GM18907 (cell line): ENCODE measurements around the gene NUP50.

Experiments
- ATAC-seq: cut with Tn5 transposase; IDR thresholded peaks from one replicate; pipeline ENCODE4 v1.9.1; 2021; ENCODE audit warnings: mild to moderate bottlenecking, moderate library complexity; ENCODE audit not compliant: unreplicated experiment

Gene NUP50

DNA sequence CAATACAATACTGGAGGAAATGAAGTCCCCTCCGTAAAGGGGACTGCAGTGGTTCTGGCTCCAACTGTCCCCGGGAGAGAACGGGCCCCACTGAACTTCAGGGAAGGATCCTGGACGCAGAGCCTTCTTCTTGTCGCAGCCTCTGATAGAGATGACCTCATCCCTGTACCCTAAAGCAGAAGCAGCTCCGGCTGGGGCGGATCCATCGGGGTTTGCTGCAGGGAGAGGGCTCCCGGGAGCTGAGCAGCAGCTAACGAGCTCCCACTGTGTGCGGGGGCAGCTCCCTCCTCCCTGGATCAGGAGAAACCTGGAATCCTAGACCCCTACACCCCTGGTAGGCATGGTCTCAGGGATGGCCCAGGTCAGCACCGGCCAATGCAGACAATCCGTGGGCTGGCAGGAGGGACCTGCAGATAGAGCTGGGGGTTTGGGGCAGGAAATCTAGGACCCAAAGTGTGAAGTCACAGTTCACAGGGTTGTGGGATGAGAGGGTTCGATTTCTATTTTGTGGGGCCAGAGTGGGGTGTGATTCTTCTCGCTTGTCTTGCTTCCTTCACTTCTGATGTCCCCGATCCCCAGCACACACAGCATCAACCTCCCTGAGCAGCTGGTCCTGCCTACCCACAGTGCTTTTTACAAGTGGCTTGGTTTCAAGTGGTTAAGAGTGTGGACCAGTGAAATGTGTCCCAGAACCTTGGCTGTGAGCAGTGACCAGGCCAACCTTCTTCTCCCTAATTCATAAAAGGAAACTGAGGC, 64.1 kb downstream of the NUP50 start:
- ATAC-seq, result no peak

DNA sequence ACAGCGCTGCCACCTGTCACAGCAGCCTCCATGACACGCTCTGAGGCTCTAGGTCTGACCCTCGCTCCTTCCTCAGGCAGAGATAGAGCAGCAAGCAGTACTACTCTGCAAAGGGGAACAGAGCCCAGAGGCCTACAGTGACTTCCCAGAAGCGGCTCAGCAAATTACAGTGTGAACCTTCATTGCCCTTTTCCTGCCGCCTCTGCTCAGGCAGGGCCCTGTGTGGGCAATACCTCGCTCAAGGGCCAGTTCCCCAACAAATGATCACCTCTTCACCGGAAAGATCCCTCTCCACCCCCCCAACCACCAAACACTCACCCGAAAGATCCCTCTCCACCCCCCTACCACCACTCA, 64.7 kb downstream of the NUP50 start:
- ATAC-seq, result no peak

DNA sequence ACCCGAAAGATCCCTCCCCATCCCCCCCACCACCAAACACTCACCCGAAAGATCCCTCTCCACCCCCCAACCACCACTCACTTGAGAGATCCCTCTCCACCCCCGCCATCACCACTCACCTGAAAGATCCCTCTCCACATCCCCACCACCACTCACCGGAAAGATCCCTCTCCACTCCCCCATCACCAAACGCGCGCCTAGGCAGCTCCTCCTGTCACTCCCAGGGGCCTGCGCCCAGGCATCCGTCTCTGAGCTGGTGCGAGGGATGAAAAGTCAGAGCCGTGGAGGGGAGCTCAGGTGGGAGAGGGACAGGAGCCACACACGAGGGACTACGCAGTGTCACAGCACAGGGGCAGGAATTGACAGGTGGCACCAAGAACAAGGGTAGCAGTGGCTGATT, 65.5 kb downstream of the NUP50 start:
- no peak for ATAC-seq

DNA sequence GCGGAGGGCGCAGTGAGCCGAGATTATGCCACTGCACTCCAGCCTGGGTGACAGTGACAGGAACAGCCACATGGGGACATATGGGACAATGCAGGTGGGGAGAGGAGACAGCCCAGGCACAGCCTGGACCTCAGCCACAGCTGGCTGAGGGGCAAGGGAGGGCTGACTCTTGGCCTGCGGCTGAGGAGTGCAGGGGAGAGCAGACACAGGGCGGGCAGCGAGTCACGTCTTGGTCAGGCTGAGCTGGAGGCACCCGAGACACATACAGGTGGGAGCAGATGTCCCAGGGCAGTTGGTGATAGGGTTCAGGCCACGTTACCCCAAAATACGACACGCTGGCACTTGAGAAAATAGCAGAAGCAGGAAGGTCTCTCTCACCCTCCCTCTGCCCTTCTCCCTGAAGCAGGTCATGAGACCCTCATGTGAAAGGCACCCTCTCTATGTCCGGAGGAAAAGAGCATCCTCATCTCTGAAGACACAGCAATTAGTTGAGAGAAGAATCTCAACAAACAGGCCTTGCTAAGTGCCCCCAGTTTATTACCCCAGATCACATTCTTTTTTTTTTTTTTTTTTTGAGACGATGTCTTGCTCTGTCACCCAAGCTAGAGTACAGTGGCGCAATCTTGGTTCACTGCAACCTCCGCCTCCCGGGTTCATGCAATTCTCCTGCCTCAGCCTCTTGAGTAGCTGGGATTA, 66.4 kb downstream of the NUP50 start:
- ATAC-seq, result no peak

DNA sequence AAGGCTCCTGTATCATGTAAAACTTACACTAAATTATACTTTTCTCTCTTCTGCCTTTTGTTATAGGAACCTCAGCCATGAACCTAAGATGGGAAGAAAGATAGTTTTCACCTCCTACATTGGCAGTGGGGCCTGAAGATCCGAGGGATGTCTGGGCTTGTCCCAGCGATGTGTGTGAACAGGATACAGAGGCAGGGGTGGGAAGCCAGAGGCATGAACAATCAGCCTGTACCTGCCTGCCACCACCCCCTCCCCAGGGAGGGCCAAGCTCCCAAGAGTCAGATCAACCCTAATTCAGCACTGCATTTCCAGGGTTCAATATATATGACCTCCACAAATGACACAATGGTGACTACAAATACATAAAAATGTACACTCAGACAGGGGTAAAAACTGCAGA, 67.6 kb downstream of the NUP50 start:
- ATAC-seq, result no peak

- no peak for ATAC-seq
Measured at GRCh38 chr22:45233386-45233785, 69.7 kb downstream of the NUP50 start.

- no peak for ATAC-seq
Measured at GRCh38 chr22:45233827-45234226, 70.1 kb downstream of the NUP50 start.

DNA sequence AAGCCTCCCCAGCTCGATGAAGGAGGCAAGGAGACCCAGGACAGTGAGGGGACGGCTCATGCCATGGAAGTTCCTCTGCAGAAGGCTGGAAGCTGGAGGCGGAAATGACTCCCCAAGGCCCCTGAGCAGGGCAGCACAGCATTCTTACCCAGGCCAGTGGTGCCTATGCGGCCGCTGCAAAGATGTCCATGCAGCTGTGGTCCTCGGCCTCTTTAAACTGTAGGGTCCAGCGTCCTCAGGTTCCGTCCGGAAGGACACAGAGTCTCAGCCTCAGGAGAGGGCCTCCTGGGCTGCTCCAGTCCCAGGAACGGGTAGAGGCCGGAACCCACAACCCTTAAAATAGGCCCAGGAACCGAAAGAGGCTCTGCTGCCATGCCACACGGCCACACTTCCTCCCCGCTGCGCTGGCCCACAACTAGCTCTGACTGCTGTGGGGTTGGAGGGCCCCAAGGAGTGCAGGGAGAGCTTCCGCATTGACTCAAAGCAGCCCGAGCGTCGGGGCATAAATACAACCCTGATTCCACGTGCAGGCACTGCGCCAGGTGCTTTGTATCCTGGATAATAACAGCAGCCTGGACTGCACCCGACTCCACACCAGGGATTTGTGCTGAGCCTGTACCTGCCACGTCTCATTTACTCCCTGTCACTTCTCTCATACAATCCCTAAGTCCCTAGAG, 71.5 kb downstream of the NUP50 start:
- peak; percentile 69 for ATAC-seq

DNA sequence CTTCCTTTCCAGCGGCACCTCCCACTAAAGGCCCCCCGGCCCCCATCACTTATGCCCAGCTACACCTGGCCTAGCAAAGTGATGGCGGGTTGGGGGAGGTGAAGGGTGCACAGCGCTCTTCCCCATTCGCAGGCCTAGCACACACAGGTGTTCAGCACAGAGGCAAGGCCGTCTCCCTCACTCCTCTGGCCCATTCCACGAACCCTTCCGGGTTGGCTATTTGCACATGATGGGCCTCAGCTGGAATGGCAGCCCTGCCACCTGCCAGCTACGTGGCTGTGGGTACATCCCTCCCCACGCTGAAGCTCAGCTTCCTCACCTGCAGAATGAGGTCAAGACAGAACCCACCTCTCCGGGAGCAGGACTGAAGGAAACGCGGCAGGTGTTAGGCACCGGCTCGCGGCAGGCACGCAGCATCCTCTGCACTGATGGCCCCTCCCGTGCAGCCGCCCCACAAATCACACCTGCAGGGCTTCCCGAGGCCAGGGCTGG, 72.2 kb downstream of the NUP50 start:
- ATAC-seq, result peak; percentile 9

DNA sequence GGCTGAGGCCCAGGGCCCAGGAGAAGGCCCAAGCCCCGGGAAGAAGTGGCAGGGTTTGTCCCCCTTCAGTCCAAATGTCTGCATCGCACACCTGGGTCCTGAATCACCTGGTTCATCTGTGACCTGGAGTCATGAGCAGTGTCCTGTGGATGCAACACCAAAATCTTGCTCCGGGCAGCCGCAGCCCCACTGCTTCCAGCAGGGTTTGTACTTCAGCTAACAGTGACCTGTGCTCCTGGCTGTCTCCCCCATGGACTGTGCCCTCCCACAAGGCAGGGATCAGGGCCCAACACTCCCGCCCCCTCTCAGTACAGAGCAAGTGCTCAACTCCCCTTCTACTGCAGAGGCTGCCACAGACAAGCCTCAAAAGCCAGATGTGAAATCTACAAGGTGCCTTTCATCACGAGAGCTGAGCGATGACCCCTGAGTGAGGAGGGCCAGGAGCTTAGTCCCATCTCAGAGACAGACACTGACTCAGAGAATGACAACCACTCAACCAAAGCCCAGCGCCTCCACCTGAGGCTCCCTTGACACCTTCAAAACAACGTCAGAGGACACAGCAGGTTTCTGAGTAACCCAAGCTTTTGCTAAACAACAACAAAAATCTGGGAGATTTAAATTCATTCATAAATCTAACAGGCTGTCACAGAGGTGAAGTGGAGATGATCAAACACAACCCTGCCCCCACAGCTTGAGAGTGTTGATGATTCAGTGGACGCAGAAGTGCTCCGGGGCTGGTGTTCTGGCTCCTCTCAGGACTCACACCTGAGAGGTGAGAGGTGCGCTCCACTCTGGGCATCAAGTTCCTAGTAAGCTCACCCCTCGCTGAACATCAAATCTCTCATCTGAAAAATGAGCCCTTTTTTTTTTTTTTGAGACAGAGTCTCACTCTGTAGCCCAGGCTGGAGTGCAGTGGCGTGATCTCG, 73.6 kb downstream of the NUP50 start:
- no peak for ATAC-seq
